Transverse colon (tissue), 4 donors: ENCODE data around the gene KRT71. TPM values are rescaled to one million over a fixed set of nuclear protein-coding genes. Genes with fewer than 3 reads are reported as not detected.

Source experiments
- DNase-seq: peaks from one replicate; pipeline ENCODE4 v3.0.0-alpha.2; 2019
- H3K27ac ChIP-seq, 4 donors: fragments of 200-600 bp; sonication (generic); 2 replicates each; pipeline ENCODE4 v1.5.1; 2016 to 2018; ENCODE audit warnings: inconsistent platforms in 4 of 4
- H3K27me3 ChIP-seq: fragments of 200-600 bp; sonication (generic); 2 replicates; pipeline ENCODE4 v1.5.1; 2017; ENCODE audit warnings: inconsistent platforms
- H3K36me3 ChIP-seq, 4 donors: fragments of 200-600 bp; sonication (generic); 2 replicates each; pipeline ENCODE4 v1.5.1; 2017 to 2019; ENCODE audit warnings: inconsistent platforms in 4 of 4
- H3K4me1 ChIP-seq, 4 donors: fragments of 200-600 bp; sonication (generic); 2 replicates each; pipeline ENCODE4 v1.5.1; 2017 to 2020; ENCODE audit warnings: inconsistent platforms in 4 of 4
- H3K4me3 ChIP-seq, 4 donors: fragments of 200-600 bp; sonication (generic); 1 replicate in 1 of 4; 2 replicates in 3 of 4; pipeline versions ENCODE4 v1.5.1 to v1.6.1; 2017 to 2019; ENCODE audit warnings: inconsistent platforms in 4 of 4
- H3K9me3 ChIP-seq, 2 donors: fragments of 200-600 bp; sonication (generic); 2 replicates each; pipeline ENCODE4 v1.5.1; 2017 to 2019; ENCODE audit warnings: inconsistent platforms in 2 of 2
- EP300 ChIP-seq: sonication (generic); formaldehyde crosslinking; IDR thresholded peaks from one replicate; pipeline ENCODE4 v1.6.1; 2017; ENCODE audit warnings: antibody characterized with exemption, low read depth
- POLR2A ChIP-seq: fragments of 450-650 bp; IDR thresholded peaks from one replicate; pipeline ENCODE4 v1.6.1; 2016; ENCODE audit warnings: antibody characterized with exemption, mild to moderate bottlenecking, moderate library complexity
- POLR2AphosphoS5 ChIP-seq, 3 donors: sonication (generic); formaldehyde crosslinking; IDR thresholded peaks; one replicate each; pipeline ENCODE4 v1.6.1; 2016; ENCODE audit warnings: antibody characterized with exemption in 3 of 3
- WGBS, 2 donors: methylation state at CpG; one replicate each; pipeline ENCODE4 v1.1.5; 2018; ENCODE audit warnings: low coverage in 1 of 2; 5-methylcytosine and 5-hydroxymethylcytosine counted together
- in situ Hi-C, 4 donors: fragments of 200-750 bp; cut with MboI; loops; one replicate each; pipeline versions ENCODE4 v1.15.0 to v1.15.1; 2017; ENCODE audit warnings: low sequenced_read_pairs in 3 of 4, low pct_ligation_motif_present in 1 of 4, low pct_unique_long_range_greater_than_20kb in 1 of 4
- intact Hi-C: fragments of 100-400 bp; cut with DNase I; formaldehyde crosslinking; loops from one replicate; pipeline ENCODE4 v1.15.1; 2023; ENCODE audit warnings: low total_unique reads
- total RNA-seq, 4 donors: library from RNA; depleted of rRNA; stranded (reverse); fragments of >200 nt; gene quantifications; one replicate each; pipeline ENCODE4 v1.1.0, GENCODE V29; 2016
- TF ChIP-seq, protein P1 (sequence below), 5 experiments: fragments of 200-600 bp in 3 of 5; fragments of 450-650 bp in 2 of 5; sonication (generic) in 3 of 5; IDR thresholded peaks; 1 replicate in 2 of 5; 2 replicates in 3 of 5; pipeline ENCODE4 v1.5.1; 2016 to 2017; ENCODE audit warnings: antibody characterized with exemption in 5 of 5, inconsistent platforms in 3 of 5, mild to moderate bottlenecking in 2 of 5, moderate library complexity in 1 of 5

KRT71 gene
- total RNA-seq, 4 donors from 2014 or later = not detected

- Histone ChIP-seq H3K27ac (no peak overlapping the region), H3K36me3 (no peaks in the 10 kb centered on the region), H3K27me3 (peaks cover 6% of the 10 kb centered on the region), H3K4me3 (no peak overlapping the region), H3K4me1 (no peaks in the 10 kb centered on the region), H3K9me3 (no peaks in the 10 kb centered on the region)
- no peak for DNase-seq
- in situ Hi-C loops = no loop called here
- intact Hi-C loops = no loop called here
- TF ChIP-seq POLR2A (no peak), POLR2AphosphoS5 (IDR thresholded peaks at IDR 0.05) (no peak), EP300 (no peak)
- TF ChIP-seq, protein P1, sequence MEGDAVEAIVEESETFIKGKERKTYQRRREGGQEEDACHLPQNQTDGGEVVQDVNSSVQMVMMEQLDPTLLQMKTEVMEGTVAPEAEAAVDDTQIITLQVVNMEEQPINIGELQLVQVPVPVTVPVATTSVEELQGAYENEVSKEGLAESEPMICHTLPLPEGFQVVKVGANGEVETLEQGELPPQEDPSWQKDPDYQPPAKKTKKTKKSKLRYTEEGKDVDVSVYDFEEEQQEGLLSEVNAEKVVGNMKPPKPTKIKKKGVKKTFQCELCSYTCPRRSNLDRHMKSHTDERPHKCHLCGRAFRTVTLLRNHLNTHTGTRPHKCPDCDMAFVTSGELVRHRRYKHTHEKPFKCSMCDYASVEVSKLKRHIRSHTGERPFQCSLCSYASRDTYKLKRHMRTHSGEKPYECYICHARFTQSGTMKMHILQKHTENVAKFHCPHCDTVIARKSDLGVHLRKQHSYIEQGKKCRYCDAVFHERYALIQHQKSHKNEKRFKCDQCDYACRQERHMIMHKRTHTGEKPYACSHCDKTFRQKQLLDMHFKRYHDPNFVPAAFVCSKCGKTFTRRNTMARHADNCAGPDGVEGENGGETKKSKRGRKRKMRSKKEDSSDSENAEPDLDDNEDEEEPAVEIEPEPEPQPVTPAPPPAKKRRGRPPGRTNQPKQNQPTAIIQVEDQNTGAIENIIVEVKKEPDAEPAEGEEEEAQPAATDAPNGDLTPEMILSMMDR (IDR thresholded peaks at IDR 0.05) = no peak
- WGBS, 2 donors = 42 to 84% methylated on average over 2 to 4 of the region's 4 CpGs
Observed at GRCh38 chr12:52559979-52560378, 7.0 kb upstream of the KRT71 start.

DNA sequence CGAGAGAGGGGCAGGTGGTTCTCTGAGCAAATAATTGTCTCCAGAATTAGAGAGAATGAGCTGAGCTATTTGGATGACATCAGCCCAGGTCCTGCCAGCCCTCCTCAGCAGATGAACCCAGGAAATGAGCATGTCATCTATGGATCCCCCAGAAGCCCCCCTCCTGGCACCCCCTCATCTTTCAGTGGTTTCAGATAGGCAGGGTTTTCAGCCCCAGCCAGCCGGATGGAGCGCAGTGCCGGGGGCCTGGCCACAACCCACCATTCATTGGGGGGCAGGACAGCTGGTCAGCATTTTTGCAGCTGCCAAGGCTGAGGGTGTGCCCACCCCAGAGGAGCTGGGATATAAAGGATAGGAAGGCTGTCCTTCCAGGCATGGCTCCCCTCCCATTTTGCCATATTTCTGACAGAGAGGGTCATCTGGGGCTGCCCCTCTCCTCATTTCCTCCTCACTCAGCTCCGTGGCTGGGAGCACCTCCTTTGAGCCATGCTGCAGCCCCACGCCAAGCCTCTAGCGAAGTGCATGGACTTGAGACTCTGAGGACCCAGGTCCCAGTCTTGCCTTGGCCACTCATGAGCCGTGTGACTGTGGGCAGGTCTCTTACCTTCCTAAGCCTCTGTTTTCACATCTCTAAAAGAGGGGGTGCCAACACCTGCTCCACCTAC lies 6.0 kb upstream of the KRT71 start:
- Histone ChIP-seq H3K27ac (no peak overlapping the region), H3K4me1 (no peaks in the 10 kb centered on the region), H3K9me3 (no peaks in the 10 kb centered on the region), H3K27me3 (peaks cover 6% of the 10 kb centered on the region), H3K36me3 (no peaks in the 10 kb centered on the region), H3K4me3 (no peak overlapping the region)
- TF ChIP-seq, protein P1 (IDR thresholded peaks at IDR 0.05) = no peak
- TF ChIP-seq POLR2A = no peak
- intact Hi-C loops (no loop called here), in situ Hi-C loops (no loop called here)
- 0 to 70% methylated on average over 1 to 8 of the region's 8 CpGs for WGBS, 2 donors
- DNase-seq = no peak

DNA sequence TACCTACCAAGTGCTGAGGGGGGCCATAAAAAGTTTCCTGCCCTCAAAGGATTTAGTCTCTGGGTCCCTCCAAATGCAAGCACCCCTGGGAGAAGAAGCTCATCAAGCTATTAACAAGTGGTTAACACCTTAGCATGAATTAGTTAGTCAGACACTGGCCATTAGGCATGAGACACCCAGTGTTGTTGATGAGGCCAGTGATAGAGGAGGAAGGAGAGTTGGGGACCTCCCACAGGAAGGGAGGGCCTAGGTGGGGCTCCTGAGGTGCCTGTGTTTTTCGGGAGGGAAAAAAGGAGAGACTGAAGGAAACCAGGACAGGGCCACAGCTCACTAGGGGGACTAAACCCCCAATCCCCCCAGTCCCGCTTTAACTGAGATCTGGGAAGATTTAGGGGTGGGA lies 4.5 kb upstream of the KRT71 start:
- Histone ChIP-seq H3K9me3 (no peaks in the 10 kb centered on the region), H3K4me3 (no peak overlapping the region), H3K36me3 (no peaks in the 10 kb centered on the region), H3K27me3 (peaks cover 6% of the 10 kb centered on the region), H3K27ac (no peak overlapping the region), H3K4me1 (no peaks in the 10 kb centered on the region)
- in situ Hi-C loops (no loop called here), intact Hi-C loops (no loop called here)
- 29 to 69% methylated on average over 1 to 2 of the region's 2 CpGs for WGBS, 2 donors
- TF ChIP-seq POLR2AphosphoS5 (IDR thresholded peaks at IDR 0.05) (no peak), POLR2A (no peak), EP300 (no peak)
- TF ChIP-seq, protein P1 (IDR thresholded peaks at IDR 0.05) = no peak
- no peak for DNase-seq

- H3K4me1 ChIP-seq = no peaks in the 10 kb centered on the region
- no peak overlapping the region for H3K4me3 ChIP-seq
- H3K27me3 ChIP-seq = peaks cover 6% of the 10 kb centered on the region
- DNase-seq = no peak
- no peak overlapping the region for H3K27ac ChIP-seq
- H3K9me3 ChIP-seq = no peaks in the 10 kb centered on the region
- WGBS, 2 donors = 60 to 65% methylated on average over 3 to 6 of the region's 6 CpGs
- in situ Hi-C loops (no loop called here), intact Hi-C loops (no loop called here)
- TF ChIP-seq POLR2A = no peak
- TF ChIP-seq, protein P1 (IDR thresholded peaks at IDR 0.05) = no peak
- TF ChIP-seq POLR2AphosphoS5 (IDR thresholded peaks at IDR 0.05) = no peak
- no peak for TF ChIP-seq EP300
- no peaks in the 10 kb centered on the region for H3K36me3 ChIP-seq
Observed at GRCh38 chr12:52555577-52555976, 2.6 kb upstream of the KRT71 start.
